HCT116 (cell line): ENCODE results near the gene VSNL1. TPM values are rescaled to one million over a fixed set of nuclear protein-coding genes. Genes with fewer than 3 reads are reported as not detected.

Source experiments
- ATAC-seq: fragments of 200-7000 bp; cut with Tn5 transposase; 2 replicates; pipeline ENCODE4 v1.9.1; 2020; ENCODE audit warnings: mild to moderate bottlenecking, moderate library complexity
- BruUV-seq: library from RNA; stranded (reverse); fragments of 400-500 nt; replicated peaks from 2 replicates; lab custom pipeline; 2021; lab: Mats Ljungman, UMichigan
- CTCF ChIA-PET: fragments of 300-600 bp; sonication (Branson Sonifier 250); formaldehyde crosslinking; loops from one replicate; lab custom pipeline; 2021; ENCODE audit warnings: antibody characterized with exemption; lab: Charles Lee
- POLR2A ChIA-PET: fragments of 300-600, 350-600 bp; sonication (Branson Sonifier 250); formaldehyde crosslinking; loops from one replicate; lab custom pipeline; 2021; ENCODE audit warnings: antibody characterized with exemption; lab: Charles Lee
- RAD21 ChIA-PET, 2 experiments: fragments of 300-600 bp; sonication (Branson Sonifier 250); formaldehyde crosslinking; loops; one replicate each; lab custom pipeline; 2023; ENCODE audit warnings: low total read pairs in 2 of 2; ENCODE audit not compliant: uncharacterized antibody in 2 of 2, unreplicated experiment in 2 of 2, low non-redundant PET in 1 of 2; lab: Charles Lee
- DNase-seq: peaks from one replicate; pipeline ENCODE4 v3.0.0-alpha.2; 2010; ENCODE audit warnings: low read depth, low spot score
- H2AFZ ChIP-seq: fragments of 200-600 bp; shearing (Covaris generic), sonication (generic); 2 replicates; pipeline ENCODE4 v1.6.1; 2017; ENCODE audit warnings: low read depth, mixed run types, mixed read lengths, antibody characterized with exemption, low read length; ENCODE audit not compliant: poor library complexity, severe bottlenecking
- H3K27ac ChIP-seq: 2 replicates; pipeline ENCODE4 v1.5.1; 2012; ENCODE audit warnings: low read depth, low read length
- H3K27me3 ChIP-seq: fragments of 200-600 bp; sonication (generic); 2 replicates; pipeline ENCODE4 v1.6.1; 2016; ENCODE audit warnings: mixed run types, low read length, mixed read lengths; ENCODE audit not compliant: insufficient read depth
- H3K36me3 ChIP-seq, 2 experiments: fragments of 200-500 bp in 1 of 2; fragments of 200-600 bp in 1 of 2; sonication (Bioruptor generic) in 1 of 2; sonication (generic) in 1 of 2; 2 replicates each; pipeline versions ENCODE4 v1.5.1 to v1.6.1; 2014 to 2016; ENCODE audit warnings: low read length in 2 of 2, inconsistent platforms in 1 of 2, mixed read lengths in 1 of 2, mixed run types in 1 of 2; ENCODE audit not compliant: insufficient read depth in 2 of 2, control insufficient read depth in 1 of 2
- H3K4me1 ChIP-seq, 2 experiments: fragments of 200-600 bp in 1 of 2; sonication (generic) in 1 of 2; 2 replicates each; pipeline versions ENCODE4 v1.5.1 to v1.6.1; 2012 to 2017; ENCODE audit warnings: low read length in 2 of 2, inconsistent platforms in 1 of 2, mild to moderate bottlenecking in 1 of 2, mixed read lengths in 1 of 2, mixed run types in 1 of 2, moderate library complexity in 1 of 2; ENCODE audit not compliant: insufficient read depth in 2 of 2, control insufficient read depth in 1 of 2
- H3K4me2 ChIP-seq: fragments of 200-600 bp; sonication (generic); 2 replicates; pipeline ENCODE4 v1.6.1; 2017; ENCODE audit warnings: mixed run types, low read length, mixed read lengths
- H3K4me3 ChIP-seq, 2 experiments: fragments of 200-600 bp in 1 of 2; sonication (generic) in 1 of 2; replicated peaks in 1 of 2; 2 replicates each; pipeline ENCODE4 v1.5.1; 2011 to 2016; ENCODE audit warnings: low read length in 2 of 2, control low read depth in 1 of 2, low read depth in 1 of 2, mild to moderate bottlenecking in 1 of 2, mixed read lengths in 1 of 2, mixed run types in 1 of 2
- H3K79me2 ChIP-seq: fragments of 200-600 bp; sonication (generic); 2 replicates; pipeline ENCODE4 v1.6.1; 2017; ENCODE audit warnings: mild to moderate bottlenecking, mixed run types, low read length, moderate library complexity, mixed read lengths; ENCODE audit not compliant: insufficient read depth
- H3K9ac ChIP-seq: fragments of 200-600 bp; sonication (generic); 2 replicates; pipeline ENCODE4 v1.6.1; 2016; ENCODE audit warnings: low read length, mixed read lengths
- H3K9me2 ChIP-seq: fragments of 200-600 bp; sonication (generic), shearing (Covaris generic); 2 replicates; pipeline ENCODE4 v1.6.1; 2017; ENCODE audit warnings: mixed run types, mild to moderate bottlenecking, moderate library complexity; ENCODE audit not compliant: insufficient read depth
- H3K9me3 ChIP-seq, 2 experiments: fragments of 200-500 bp in 1 of 2; fragments of 200-600 bp in 1 of 2; sonication (Bioruptor generic) in 1 of 2; sonication (generic) in 1 of 2; 2 replicates each; pipeline ENCODE4 v1.6.1; 2014 to 2017; ENCODE audit warnings: low read length in 2 of 2, mixed read lengths in 2 of 2, inconsistent platforms in 1 of 2, low read depth in 1 of 2, mild to moderate bottlenecking in 1 of 2, mixed run types in 1 of 2, moderate library complexity in 1 of 2; ENCODE audit not compliant: control insufficient read depth in 1 of 2, insufficient read depth in 1 of 2
- H4K20me1 ChIP-seq: fragments of 200-600 bp; sonication (generic), shearing (Covaris generic); 2 replicates; pipeline ENCODE4 v1.6.1; 2017; ENCODE audit warnings: mixed run types, mild to moderate bottlenecking, moderate library complexity; ENCODE audit not compliant: insufficient read depth
- CBX3 ChIP-seq: IDR thresholded peaks from 2 replicates; pipeline ENCODE4 v1.6.1; 2012; ENCODE audit warnings: low read depth
- CEBPB ChIP-seq: IDR thresholded peaks from 2 replicates; pipeline ENCODE4 v1.6.1; 2012; ENCODE audit warnings: low read depth
- EGR1 ChIP-seq: IDR thresholded peaks from 2 replicates; pipeline ENCODE4 v1.6.1; 2012; ENCODE audit warnings: low read depth
- ELF1 ChIP-seq: IDR thresholded peaks from 2 replicates; pipeline ENCODE4 v1.6.1; 2012; ENCODE audit warnings: low read depth, borderline replicate concordance
- FOSL1 ChIP-seq: IDR thresholded peaks from 2 replicates; pipeline ENCODE4 v1.6.1; 2012; ENCODE audit warnings: low read depth
- JUND ChIP-seq: IDR thresholded peaks from 2 replicates; pipeline ENCODE4 v1.6.1; 2012
- POLR2A ChIP-seq: IDR thresholded peaks from 2 replicates; pipeline ENCODE4 v1.7.0; 2011; ENCODE audit warnings: borderline replicate concordance; ENCODE audit not compliant: insufficient read depth, insufficient read length; ENCODE audit errors: extremely low read depth
- POLR2AphosphoS5 ChIP-seq: IDR thresholded peaks from 2 replicates; pipeline ENCODE4 v1.6.1; 2011; ENCODE audit warnings: mild to moderate bottlenecking, low read depth, low read length, moderate library complexity
- SIN3A ChIP-seq: IDR thresholded peaks from 2 replicates; pipeline ENCODE4 v1.6.1; 2012; ENCODE audit warnings: low read depth
- SP1 ChIP-seq: IDR thresholded peaks from 2 replicates; pipeline ENCODE4 v1.6.1; 2012; ENCODE audit warnings: low read depth
- SRF ChIP-seq: IDR thresholded peaks from 2 replicates; pipeline ENCODE4 v1.6.1; 2012; ENCODE audit warnings: low read depth
- YY1 ChIP-seq: IDR thresholded peaks from 2 replicates; pipeline ENCODE4 v1.6.1; 2011; ENCODE audit warnings: low read length, low read depth, moderate library complexity, mild to moderate bottlenecking; ENCODE audit not compliant: insufficient replicate concordance; ENCODE audit errors: extremely low read depth
- intact Hi-C: fragments of 100-400 bp; cut with micrococcal nuclease; formaldehyde crosslinking; loops from 2 replicates; pipeline ENCODE4 v1.10.0; 2022
- total RNA-seq: library from RNA; stranded (reverse); gene quantifications from one replicate; pipeline ENCODE4 v1.2.1, GENCODE V29; 2021; ENCODE audit not compliant: unreplicated experiment
- TF ChIP-seq, protein P1 (sequence below): IDR thresholded peaks from 2 replicates; pipeline ENCODE4 v1.6.1; 2012
- TF ChIP-seq, protein P2 (sequence below): IDR thresholded peaks from 2 replicates; pipeline ENCODE4 v1.6.1; 2012

Gene VSNL1
- total RNA-seq, 1 experiment from 2014 or later = 4.6 TPM

DNA sequence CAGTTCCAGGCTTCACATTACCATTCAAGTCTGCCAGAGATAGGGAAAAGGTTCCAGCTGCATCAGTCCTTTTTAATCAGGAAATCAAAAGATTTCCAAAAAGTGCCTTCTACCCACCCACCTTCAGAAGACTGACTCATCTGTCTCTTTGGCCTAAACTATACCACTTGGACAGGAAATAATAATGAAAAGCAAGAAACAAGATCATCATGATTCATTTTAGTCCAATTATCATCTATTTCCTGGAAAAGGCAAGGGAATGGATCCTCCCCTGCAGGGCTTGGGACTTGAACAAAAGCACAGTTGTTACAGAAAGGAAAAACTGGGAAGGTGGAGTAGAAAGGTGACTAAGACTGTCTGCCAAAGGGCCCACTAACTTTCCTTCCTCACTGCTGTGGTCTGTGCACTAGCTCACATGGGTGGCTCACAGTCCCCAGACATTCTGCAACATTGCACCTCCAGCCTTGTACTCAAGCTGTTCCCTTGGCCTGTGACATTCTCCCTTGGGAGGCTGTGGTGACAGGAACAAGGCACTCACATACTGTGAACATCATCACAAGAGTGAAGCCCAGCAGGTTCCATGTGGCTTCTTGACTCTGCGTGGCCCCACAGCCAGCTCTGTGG, 75.3 kb downstream of the VSNL1 start:
- DNase-seq (peak; percentile 86), ATAC-seq (peak; percentile 79)
- no peak overlapping the region for H2AFZ ChIP-seq
- H3K36me3 ChIP-seq = no peaks in the 10 kb centered on the region
- H3K9me3 ChIP-seq = no peaks in the 10 kb centered on the region
- ChIA-PET RAD21 (no interaction called here), POLR2A (no interaction called here), CTCF (interaction anchor here (1.5 kb wide), 1 partner anchor 55 kb away, joined by 3 read pairs; no protein-coding TSS in a partner anchor)
- H3K27ac ChIP-seq = peak overlapping the region; percentile 24
- intact Hi-C loops = no loop called here
- no peaks in the 10 kb centered on the region for H3K9me2 ChIP-seq
- TF ChIP-seq, protein P1, sequence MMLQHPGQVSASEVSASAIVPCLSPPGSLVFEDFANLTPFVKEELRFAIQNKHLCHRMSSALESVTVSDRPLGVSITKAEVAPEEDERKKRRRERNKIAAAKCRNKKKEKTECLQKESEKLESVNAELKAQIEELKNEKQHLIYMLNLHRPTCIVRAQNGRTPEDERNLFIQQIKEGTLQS = no peak
- TF ChIP-seq CEBPB (peak; percentile 45; the same call in 1 of the 2 replicates), FOSL1 (peak; percentile 87), SP1 (peak; percentile 96), YY1 (no peak), POLR2AphosphoS5 (peak; percentile 59; the same call in 1 of the 2 replicates), ELF1 (peak; percentile 14; the same call in 1 of the 2 replicates), SRF (peak; percentile 37; the same call in 1 of the 2 replicates), SIN3A (peak; percentile 26; the same call in 1 of the 2 replicates), JUND (peak; percentile 88), CBX3 (no peak; the same call in 1 of the 2 replicates), POLR2A (no peak), EGR1 (peak; percentile 61)
- TF ChIP-seq, protein P2, sequence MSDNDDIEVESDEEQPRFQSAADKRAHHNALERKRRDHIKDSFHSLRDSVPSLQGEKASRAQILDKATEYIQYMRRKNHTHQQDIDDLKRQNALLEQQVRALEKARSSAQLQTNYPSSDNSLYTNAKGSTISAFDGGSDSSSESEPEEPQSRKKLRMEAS = peak; percentile 62
- peaks cover 0 to 50% of the 10 kb centered on the region in 2 experiments; a peak in 2 of 4 replicates for H3K4me1 ChIP-seq
- no TSS peak for BruUV-seq
- H3K27me3 ChIP-seq = no peaks in the 10 kb centered on the region
- H3K4me3 ChIP-seq = 0 out of 4 replicates have a peak overlapping the region, but pooled peaks of 1 of the 2 experiments have one; percentile 3
- peak overlapping the region; percentile 55 for H3K4me2 ChIP-seq
- no peaks in the 10 kb centered on the region for H4K20me1 ChIP-seq
- peak overlapping the region; percentile 3 for H3K9ac ChIP-seq
- no peaks in the 10 kb centered on the region for H3K79me2 ChIP-seq
